Fibroblast of pulmonary artery (primary cell): ENCODE data around the gene KCNF1.

ENCODE experiments used
- DNase-seq: peaks from one replicate; pipeline ENCODE4 v3.0.0-alpha.2; 2010; ENCODE audit warnings: low read depth
- H3K4me3 ChIP-seq: replicated peaks from 2 replicates; pipeline ENCODE4 v1.5.1; 2011; ENCODE audit warnings: low read depth, mild to moderate bottlenecking, control low read depth, low read length, moderate library complexity
- TF ChIP-seq, protein P1 (sequence below): IDR thresholded peaks from 2 replicates; pipeline ENCODE4 v1.5.1; 2011; ENCODE audit warnings: mild to moderate bottlenecking, control low read depth, low read length, inconsistent platforms; ENCODE audit errors: missing control alignments

The KCNF1 gene

GRCh38 chr2:10918661-10919409 lies 7.1 kb downstream of the KCNF1 start:
- no peak overlapping the region for H3K4me3 ChIP-seq
- peak; percentile 58 for DNase-seq
- TF ChIP-seq, protein P1, sequence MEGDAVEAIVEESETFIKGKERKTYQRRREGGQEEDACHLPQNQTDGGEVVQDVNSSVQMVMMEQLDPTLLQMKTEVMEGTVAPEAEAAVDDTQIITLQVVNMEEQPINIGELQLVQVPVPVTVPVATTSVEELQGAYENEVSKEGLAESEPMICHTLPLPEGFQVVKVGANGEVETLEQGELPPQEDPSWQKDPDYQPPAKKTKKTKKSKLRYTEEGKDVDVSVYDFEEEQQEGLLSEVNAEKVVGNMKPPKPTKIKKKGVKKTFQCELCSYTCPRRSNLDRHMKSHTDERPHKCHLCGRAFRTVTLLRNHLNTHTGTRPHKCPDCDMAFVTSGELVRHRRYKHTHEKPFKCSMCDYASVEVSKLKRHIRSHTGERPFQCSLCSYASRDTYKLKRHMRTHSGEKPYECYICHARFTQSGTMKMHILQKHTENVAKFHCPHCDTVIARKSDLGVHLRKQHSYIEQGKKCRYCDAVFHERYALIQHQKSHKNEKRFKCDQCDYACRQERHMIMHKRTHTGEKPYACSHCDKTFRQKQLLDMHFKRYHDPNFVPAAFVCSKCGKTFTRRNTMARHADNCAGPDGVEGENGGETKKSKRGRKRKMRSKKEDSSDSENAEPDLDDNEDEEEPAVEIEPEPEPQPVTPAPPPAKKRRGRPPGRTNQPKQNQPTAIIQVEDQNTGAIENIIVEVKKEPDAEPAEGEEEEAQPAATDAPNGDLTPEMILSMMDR: no peak

- no peak for DNase-seq
Observed at GRCh38 chr2:10919410-10919770, 7.7 kb downstream of the KCNF1 start.

GRCh38 chr2:10919771-10920621 lies 8.3 kb downstream of the KCNF1 start:
- TF ChIP-seq, protein P1: no peak
- H3K4me3 ChIP-seq: no peak overlapping the region
- DNase-seq: no peak

More at GRCh38 chr2:10919410-10919770, 7.7 kb downstream of the KCNF1 start:
- TF ChIP-seq, protein P1: no peak
- no peak overlapping the region for H3K4me3 ChIP-seq

GRCh38 chr2:10920764-10921388 lies 9.1 kb downstream of the KCNF1 start:
- DNase-seq: no peak
- no peak overlapping the region for H3K4me3 ChIP-seq
- TF ChIP-seq, protein P1: no peak

- DNase-seq: no peak
- TF ChIP-seq, protein P1: no peak
- no peak overlapping the region for H3K4me3 ChIP-seq
Observed at GRCh38 chr2:10921525-10921924, 9.8 kb downstream of the KCNF1 start.

GRCh38 chr2:10922307-10923007 lies 10.7 kb downstream of the KCNF1 start:
- TF ChIP-seq, protein P1: no peak
- H3K4me3 ChIP-seq: no peak overlapping the region
- no peak for DNase-seq
